GM21723 (cell line): ENCODE measurements around the gene HYAL2.

Experiments
- ATAC-seq: cut with Tn5 transposase; IDR thresholded peaks from one replicate; pipeline ENCODE4 v1.9.1; 2021; ENCODE audit warnings: mild to moderate bottlenecking, moderate library complexity; ENCODE audit not compliant: unreplicated experiment

The HYAL2 gene

GRCh38 chr3:50350527-50351322 lies 28.2 kb upstream of the HYAL2 start, which contains the start of the genes CYB561D2 and NPRL2:
Gene CYB561D2, plus strand, starts transcription at chr3:50350862. Its CDS starts 572 bp downstream, at chr3:50351434.
Gene NPRL2, minus strand, starts transcription at chr3:50350775. Its CDS starts 123 bp downstream, at chr3:50350652.
- peak; percentile 86 for ATAC-seq

DNA sequence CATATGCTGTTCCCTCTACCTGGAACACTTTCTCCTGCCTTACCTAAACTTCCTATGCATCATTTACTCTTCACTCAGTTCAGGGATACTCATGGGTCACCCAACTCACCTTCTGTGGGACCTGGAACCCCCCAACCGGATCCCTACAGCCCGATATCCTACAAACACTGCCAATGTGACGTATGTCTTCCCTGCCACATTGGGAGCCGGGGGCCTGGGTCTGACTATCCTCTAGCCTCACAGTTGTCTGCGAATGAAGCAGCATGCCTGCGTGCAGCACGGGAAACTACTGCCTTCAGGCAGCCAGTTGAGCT lies 27.6 kb upstream of the HYAL2 start:
- ATAC-seq: no peak

GRCh38 chr3:50347187-50347813 lies 24.8 kb upstream of the HYAL2 start:
- ATAC-seq: no peak

DNA sequence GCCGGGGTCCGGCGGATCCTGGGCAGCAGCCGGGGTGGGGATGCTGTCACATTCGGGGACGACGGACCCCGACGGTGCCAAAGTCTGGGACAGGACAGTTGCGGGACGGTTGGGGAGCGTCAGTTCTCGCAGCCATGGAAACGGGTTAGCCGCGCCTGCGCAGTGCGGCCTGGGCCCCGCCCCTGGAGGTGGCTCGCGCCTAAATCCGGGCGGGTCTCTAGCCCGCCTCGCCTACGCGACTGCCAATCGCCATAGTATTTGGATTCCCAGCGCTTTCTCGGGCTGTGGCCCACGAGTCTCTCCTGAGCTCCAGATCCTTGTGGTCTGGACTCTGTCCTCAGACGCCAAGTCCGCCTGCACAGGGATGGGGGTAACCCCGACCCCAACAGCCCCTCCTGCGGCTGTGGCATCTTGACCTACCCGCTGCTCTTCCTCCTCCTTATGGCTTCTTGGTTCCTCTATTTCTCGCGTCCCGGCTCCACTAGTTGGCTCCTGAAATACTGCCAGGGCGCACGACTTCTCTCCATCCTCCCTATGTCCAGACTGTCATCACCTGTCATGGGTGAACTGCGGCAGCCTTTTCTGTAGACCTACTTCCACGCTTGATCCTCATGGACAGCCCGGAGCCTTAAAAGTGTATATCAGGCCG lies 23.2 kb upstream of the HYAL2 start, which contains the start of gene ZMYND10:
TSS of gene ZMYND10 (minus strand) at position 147 of the 649 bp plus-strand sequence. CDS start 153 bp downstream, outside the sequence.
- ATAC-seq: no peak

- no peak for ATAC-seq
These were observed 22.5 kb upstream of the HYAL2 start for GRCh38 chr3:50345008-50345407.

DNA sequence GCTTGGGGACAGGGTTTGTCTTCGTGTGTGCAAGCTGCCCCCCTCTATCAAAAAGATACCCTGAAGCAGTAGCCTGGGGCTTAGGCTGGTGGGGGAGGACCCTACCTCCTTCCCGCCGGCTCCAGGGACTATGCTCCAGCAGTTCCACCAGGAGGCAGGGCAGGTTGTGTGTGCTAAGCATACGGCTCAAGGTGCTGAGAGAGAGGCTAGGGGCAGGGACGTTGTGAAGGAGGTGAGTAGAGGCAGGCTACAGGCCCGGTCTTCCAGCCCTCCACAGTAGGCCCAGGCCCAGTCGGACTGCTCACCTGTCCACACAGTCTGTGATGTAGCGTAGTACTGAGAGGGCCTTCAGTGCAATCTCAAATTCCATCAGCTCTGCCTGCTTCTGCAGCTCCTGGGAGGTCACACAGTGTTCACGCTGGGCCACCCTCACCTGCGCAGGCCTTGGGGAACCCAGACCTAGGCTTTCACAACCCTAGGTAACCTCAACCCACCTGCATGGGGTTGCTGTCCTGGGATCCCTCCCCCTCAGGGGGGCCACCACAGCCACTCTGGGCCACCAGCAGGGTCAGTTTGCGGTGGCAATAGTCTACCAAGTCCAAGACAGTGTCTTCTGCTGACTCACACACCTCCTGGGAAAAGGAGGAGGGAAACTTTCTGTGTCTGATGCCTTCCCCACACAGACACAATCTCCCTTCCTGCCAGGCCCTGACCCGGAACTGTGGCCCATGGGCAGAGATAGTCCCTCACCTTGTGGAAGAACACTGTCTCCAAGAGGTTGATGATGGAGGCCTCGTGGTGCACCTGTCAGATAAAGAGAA lies 20.5 kb upstream of the HYAL2 start:
- no peak for ATAC-seq

- ATAC-seq: no peak
These were observed 19.6 kb upstream of the HYAL2 start for GRCh38 chr3:50341996-50342650.

DNA sequence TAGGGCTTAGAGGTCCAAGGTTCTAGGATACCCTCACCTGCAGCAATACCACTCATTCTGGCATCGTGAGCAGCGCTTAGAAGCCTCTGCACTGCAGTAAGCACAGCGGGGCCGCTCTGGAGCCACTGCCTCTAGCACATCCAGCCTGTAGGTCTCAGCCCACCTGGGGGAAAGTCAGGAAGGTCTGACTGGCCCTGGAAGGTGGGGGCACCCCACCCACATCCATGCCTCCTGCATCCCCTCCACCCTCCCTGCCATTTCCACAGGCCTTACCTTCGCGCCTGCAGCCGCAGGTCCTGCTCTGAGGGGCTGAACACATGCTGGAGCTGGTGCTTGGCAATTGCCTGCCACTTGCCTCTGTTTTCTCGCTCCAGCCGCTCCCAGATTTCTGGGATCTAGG lies 19.0 kb upstream of the HYAL2 start:
- no peak for ATAC-seq

- ATAC-seq: peak; percentile 26
These were observed 18.1 kb upstream of the HYAL2 start, which contains the start of gene RASSF1 for GRCh38 chr3:50340448-50341329. Gene RASSF1, minus strand, starts transcription at chr3:50340836. Its CDS starts 31 bp downstream, at chr3:50340805.

GRCh38 chr3:50340147-50340447 lies 17.6 kb upstream of the HYAL2 start:
- no peak for ATAC-seq

DNA sequence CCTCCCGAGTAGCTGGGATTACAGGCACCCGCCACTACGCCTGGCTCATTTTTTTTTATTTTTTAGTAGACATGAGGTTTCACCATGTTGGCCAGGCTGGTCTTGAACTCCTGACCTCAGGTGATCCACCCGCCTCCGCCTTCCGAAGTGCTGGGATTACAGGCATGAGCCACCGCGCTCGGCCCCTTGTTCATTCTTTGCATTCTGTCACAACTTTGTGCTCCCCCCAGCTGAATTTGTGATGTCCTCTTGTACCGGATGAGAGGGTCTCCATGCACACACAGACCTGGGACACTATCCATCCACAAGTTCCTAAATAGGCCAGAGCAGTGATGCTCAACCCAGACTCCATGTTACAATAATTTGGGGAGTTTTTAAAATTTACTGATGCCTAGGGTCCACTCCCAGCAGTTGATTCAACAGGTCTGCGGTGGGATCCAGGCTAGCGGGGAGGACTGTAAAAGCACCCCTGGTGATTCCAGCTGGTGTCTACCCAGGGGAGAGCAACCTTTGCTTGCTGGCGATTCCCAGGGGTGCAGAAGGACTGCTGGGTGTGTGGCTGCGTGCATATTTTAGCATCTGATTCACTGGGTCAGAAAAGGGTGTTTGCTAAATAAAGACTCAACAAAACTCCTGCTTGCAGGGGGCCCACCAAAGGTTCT lies 17.1 kb upstream of the HYAL2 start:
- no peak for ATAC-seq

DNA sequence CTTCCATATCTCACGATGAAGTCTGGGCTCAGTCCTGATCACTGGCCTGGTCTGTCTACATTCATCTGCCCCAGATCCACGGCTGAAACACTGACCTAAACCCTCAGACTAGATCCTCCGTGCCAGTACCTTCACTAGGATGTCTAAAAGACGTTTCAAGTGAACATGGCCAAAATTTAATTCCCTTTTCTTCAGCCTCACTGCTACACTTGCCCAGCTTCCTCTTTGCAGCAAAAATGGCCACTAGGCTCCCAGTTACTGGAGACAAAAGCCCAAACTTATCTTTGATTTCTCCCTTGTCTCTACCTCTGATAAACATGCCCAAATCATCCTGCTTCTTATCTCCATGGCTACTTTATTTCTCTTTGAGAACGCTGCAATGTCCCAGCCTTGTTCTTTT lies 16.4 kb upstream of the HYAL2 start:
- ATAC-seq: no peak

DNA sequence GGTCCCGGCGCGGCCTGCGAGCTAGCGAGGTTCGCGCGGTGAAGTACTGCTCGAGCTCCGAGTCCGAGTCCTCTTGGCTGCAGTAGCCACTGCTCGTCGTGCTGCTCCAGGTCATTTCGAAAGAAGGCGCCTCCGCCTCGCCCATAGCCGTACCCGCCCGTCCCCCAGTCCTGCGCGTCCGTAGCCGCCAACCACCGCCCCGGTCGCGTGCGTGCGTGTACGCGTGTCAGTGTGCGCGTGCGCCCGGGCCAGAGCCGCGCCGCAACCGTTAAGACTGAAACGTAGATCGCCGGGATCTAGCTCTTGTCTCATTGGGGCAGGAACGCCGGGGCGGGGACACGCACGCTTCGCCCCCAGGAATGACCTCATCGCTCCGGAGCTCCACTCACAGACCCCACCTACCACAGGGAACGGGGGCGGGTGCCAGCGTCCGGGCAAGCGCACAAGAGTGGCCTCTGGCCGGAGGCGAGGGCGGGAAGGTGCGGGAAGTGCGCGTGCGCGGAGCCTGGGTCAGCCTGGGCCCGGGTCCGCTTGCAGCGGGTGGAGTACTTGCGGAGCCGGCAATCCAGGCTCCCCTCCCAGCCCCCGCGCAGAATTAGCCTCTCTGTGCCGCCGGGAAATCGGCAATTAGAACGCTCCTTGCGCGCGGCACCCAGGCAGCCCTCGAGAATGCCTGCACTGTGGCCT lies 14.8 kb upstream of the HYAL2 start:
- ATAC-seq: peak; percentile 70

- ATAC-seq: peak; percentile 34
These were observed 14.1 kb upstream of the HYAL2 start for GRCh38 chr3:50336452-50337174.

GRCh38 chr3:50334339-50335075 lies 12.0 kb upstream of the HYAL2 start:
- no peak for ATAC-seq

DNA sequence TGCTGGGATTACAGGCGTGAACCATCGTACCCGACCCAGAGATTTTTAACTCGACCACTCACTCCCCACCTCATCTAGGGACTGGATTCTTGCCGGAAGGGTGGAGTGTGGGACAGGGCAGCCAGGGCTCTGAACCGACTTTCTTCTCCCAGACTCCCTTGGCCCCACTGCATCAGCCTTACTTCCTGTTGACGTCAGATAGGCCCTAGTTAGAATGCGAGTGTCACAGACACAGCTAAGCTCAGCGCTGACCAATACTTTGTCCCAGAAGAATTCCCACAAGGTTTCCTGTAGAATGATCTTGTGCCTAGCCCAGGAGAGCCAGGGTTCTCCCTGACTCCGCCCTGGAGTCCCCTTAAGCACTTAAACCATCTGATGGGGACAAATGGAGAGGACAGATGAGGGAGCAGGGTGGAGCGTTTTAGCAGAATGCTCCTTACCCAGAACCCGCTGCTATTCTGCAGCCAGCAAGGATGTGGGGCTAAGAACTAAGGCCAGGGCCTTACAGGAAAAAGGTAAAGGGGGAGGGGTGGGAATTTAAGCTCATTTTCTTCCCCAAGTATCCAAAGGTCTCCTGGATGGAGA lies 11.3 kb upstream of the HYAL2 start:
- no peak for ATAC-seq
